H9 (cell line): Measurements from ENCODE around the gene CD300LD. TPM values are rescaled to one million over a fixed set of nuclear protein-coding genes. Genes with fewer than 3 reads are reported as not detected.
A peak's percentile ranks its signal among the peaks of the same experiment; 100 is the strongest.

ENCODE experiments used
- DNase-seq: peaks from one replicate; pipeline ENCODE4 v3.0.0-alpha.2; 2017
- H2AFZ ChIP-seq: one replicate; pipeline ENCODE4 v1.6.1; 2013; ENCODE audit warnings: mild to moderate bottlenecking, low read length, control low read depth, moderate library complexity
- H2AK5ac ChIP-seq: 2 replicates; pipeline ENCODE4 v1.6.1; 2013; ENCODE audit warnings: low read length, control low read depth, mixed read lengths; ENCODE audit not compliant: insufficient read length
- H2BK120ac ChIP-seq: one replicate; pipeline ENCODE4 v1.6.1; 2013; ENCODE audit warnings: low read depth, mild to moderate bottlenecking, low read length, control low read depth, inconsistent platforms; ENCODE audit not compliant: poor library complexity, severe bottlenecking
- H2BK12ac ChIP-seq: 2 replicates; pipeline ENCODE4 v1.6.1; 2013; ENCODE audit warnings: low read length, control low read depth, mixed read lengths, low read depth; ENCODE audit not compliant: insufficient read length
- H2BK15ac ChIP-seq: 2 replicates; pipeline ENCODE4 v1.6.1; 2013; ENCODE audit warnings: low read depth, low read length, control low read depth
- H2BK20ac ChIP-seq: one replicate; pipeline ENCODE4 v1.6.1; 2013; ENCODE audit warnings: low read depth, mild to moderate bottlenecking, low read length, control low read depth, inconsistent platforms; ENCODE audit not compliant: poor library complexity, severe bottlenecking
- H2BK5ac ChIP-seq: 2 replicates; pipeline ENCODE4 v1.6.1; 2013; ENCODE audit warnings: low read length, control low read depth, mixed read lengths; ENCODE audit not compliant: insufficient read length
- H3K14ac ChIP-seq: 2 replicates; pipeline ENCODE4 v1.6.1; 2013; ENCODE audit warnings: low read length, control low read depth; ENCODE audit not compliant: insufficient read depth
- H3K18ac ChIP-seq: 2 replicates; pipeline ENCODE4 v1.6.1; 2013; ENCODE audit warnings: low read depth, mild to moderate bottlenecking, mixed read lengths, low read length, control low read depth; ENCODE audit not compliant: insufficient read length
- H3K23ac ChIP-seq: 2 replicates; pipeline ENCODE4 v1.6.1; 2013; ENCODE audit warnings: low read length, control low read depth, mixed read lengths, low read depth; ENCODE audit not compliant: insufficient read length
- H3K23me2 ChIP-seq: 2 replicates; pipeline ENCODE4 v1.6.1; 2013; ENCODE audit warnings: low read depth, mild to moderate bottlenecking, mixed read lengths, low read length, control low read depth; ENCODE audit not compliant: insufficient read length, poor library complexity, severe bottlenecking
- H3K27ac ChIP-seq: 2 replicates; pipeline ENCODE4 v1.5.1; 2013; ENCODE audit warnings: low read length, control low read depth, mixed read lengths, low read depth; ENCODE audit not compliant: insufficient read length
- H3K27me3 ChIP-seq: 2 replicates; pipeline ENCODE4 v1.6.1; 2013; ENCODE audit warnings: low read length, control low read depth, inconsistent platforms; ENCODE audit not compliant: insufficient read depth
- H3K4ac ChIP-seq: 2 replicates; pipeline ENCODE4 v1.6.1; 2013; ENCODE audit warnings: low read depth, mild to moderate bottlenecking, control low read depth, inconsistent platforms, low read length, moderate library complexity
- H3K4me1 ChIP-seq: 2 replicates; pipeline ENCODE4 v1.6.1; 2013; ENCODE audit warnings: low read length, control low read depth, inconsistent platforms; ENCODE audit not compliant: insufficient read depth
- H3K4me2 ChIP-seq: 2 replicates; pipeline ENCODE4 v1.6.1; 2013; ENCODE audit warnings: low read length, control low read depth, mixed read lengths; ENCODE audit not compliant: insufficient read length, insufficient read depth
- H3K56ac ChIP-seq: 2 replicates; pipeline ENCODE4 v1.6.1; 2013; ENCODE audit warnings: low read depth, mild to moderate bottlenecking, mixed read lengths, low read length, control low read depth; ENCODE audit not compliant: insufficient read length
- H3K79me1 ChIP-seq: 2 replicates; pipeline ENCODE4 v1.6.1; 2013; ENCODE audit warnings: low read depth, mild to moderate bottlenecking, moderate library complexity, low read length, control low read depth, inconsistent platforms; ENCODE audit not compliant: insufficient read depth, poor library complexity, severe bottlenecking
- H3K79me2 ChIP-seq: 2 replicates; pipeline ENCODE4 v1.6.1; 2013; ENCODE audit warnings: low read length, control low read depth, inconsistent platforms; ENCODE audit not compliant: insufficient read depth
- H3K9ac ChIP-seq: 2 replicates; pipeline ENCODE4 v1.6.1; 2013; ENCODE audit warnings: low read length, control low read depth, mixed read lengths; ENCODE audit not compliant: insufficient read length; ENCODE audit errors: extremely low read depth
- H3K9me3 ChIP-seq: one replicate; pipeline ENCODE4 v1.6.1; 2013; ENCODE audit warnings: low read depth, low read length, inconsistent platforms; ENCODE audit not compliant: control insufficient read depth
- H3T11ph ChIP-seq: one replicate; pipeline ENCODE4 v1.6.1; 2013; ENCODE audit warnings: mild to moderate bottlenecking, low read length, control low read depth, inconsistent platforms
- H4K20me1 ChIP-seq: one replicate; pipeline ENCODE4 v1.6.1; 2013; ENCODE audit not compliant: control insufficient read depth, insufficient read length, insufficient read depth
- H4K5ac ChIP-seq: 2 replicates; pipeline ENCODE4 v1.6.1; 2013; ENCODE audit warnings: low read depth, mild to moderate bottlenecking, mixed read lengths, low read length, control low read depth; ENCODE audit not compliant: insufficient read length
- H4K8ac ChIP-seq: replicated peaks from 2 replicates; pipeline ENCODE4 v1.6.1; 2013; ENCODE audit warnings: low read length, control low read depth, mixed read lengths, low read depth; ENCODE audit not compliant: insufficient read length
- H4K91ac ChIP-seq: 2 replicates; pipeline ENCODE4 v1.6.1; 2013; ENCODE audit warnings: low read depth, mild to moderate bottlenecking, moderate library complexity, mixed read lengths, low read length, control low read depth; ENCODE audit not compliant: insufficient read length
- H3K27ac Mint-ChIP-seq, 3 experiments: 2 replicates in 2 of 3; 3 replicates in 1 of 3; pipeline ENCODE4 v1.8.0; 2020 to 2021; ENCODE audit warnings: mixed read lengths in 3 of 3, mild to moderate bottlenecking in 1 of 3, moderate library complexity in 1 of 3
- H3K27me3 Mint-ChIP-seq: 2 replicates; pipeline ENCODE4 v1.8.0; 2021; ENCODE audit warnings: low read depth, mild to moderate bottlenecking, moderate library complexity, mixed read lengths
- H3K36me3 Mint-ChIP-seq, 3 experiments: 2 replicates in 2 of 3; 3 replicates in 1 of 3; pipeline ENCODE4 v1.8.0; 2020 to 2021; ENCODE audit warnings: low read depth in 3 of 3, mixed read lengths in 3 of 3; ENCODE audit not compliant: insufficient read depth in 1 of 3
- H3K4me1 Mint-ChIP-seq, 2 experiments: 2 replicates each; pipeline ENCODE4 v1.8.0; 2020; ENCODE audit warnings: mixed read lengths in 2 of 2
- H3K4me3 Mint-ChIP-seq, 2 experiments: 2 replicates in 1 of 2; 3 replicates in 1 of 2; pipeline ENCODE4 v1.8.0; 2020 to 2021; ENCODE audit warnings: mild to moderate bottlenecking in 2 of 2, mixed read lengths in 2 of 2, moderate library complexity in 1 of 2
- H3K9me3 Mint-ChIP-seq, 2 experiments: 2 replicates in 1 of 2; 3 replicates in 1 of 2; pipeline ENCODE4 v1.8.0; 2020; ENCODE audit warnings: mild to moderate bottlenecking in 2 of 2, mixed read lengths in 2 of 2, moderate library complexity in 1 of 2
- WGBS: extraction: QIAGEN DNeasy Blood & Tissue Kit; methylation state at CpG from one replicate; pipeline ENCODE4 v1.1.7; 2013; ENCODE audit warnings: missing lambda C conversion rate, low lambda C conversion rate, mixed read lengths; ENCODE audit not compliant: insufficient read length; ENCODE audit errors: extremely low coverage; 5-methylcytosine and 5-hydroxymethylcytosine counted together
- total RNA-seq: library from RNA; stranded (reverse); gene quantifications from 2 replicates; pipeline ENCODE4 v1.2.1, GENCODE V29; 2021
- TF ChIP-seq, protein P1 (sequence below): fragments of 200-600 bp; sonication (generic); conservative IDR thresholded peaks from 3 replicates; pipeline ENCODE4 v1.8.0; 2021; ENCODE audit warnings: antibody characterized with exemption, mild to moderate bottlenecking

The CD300LD gene
- total RNA-seq, 1 experiment from 2014 or later: not detected

DNA sequence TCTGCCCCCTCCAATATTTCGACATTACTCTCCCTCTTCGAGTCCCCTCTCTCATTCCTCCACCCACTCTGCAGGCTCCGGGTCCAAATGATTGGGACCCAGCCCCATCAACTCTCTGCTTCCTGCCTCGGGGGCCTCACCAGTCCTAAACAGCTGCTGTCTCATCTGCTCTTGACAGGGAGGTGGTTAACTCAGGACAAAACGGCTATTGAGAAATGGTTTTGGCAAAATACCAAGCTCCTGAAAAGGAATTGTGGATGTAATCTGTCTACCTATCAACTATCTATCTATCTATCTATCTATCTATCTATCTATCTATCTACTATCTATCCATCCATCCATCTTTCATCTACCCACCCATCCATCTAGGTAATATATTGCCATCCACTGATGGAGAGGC lies 27.0 kb downstream of the CD300LD start:
- Histone ChIP-seq H3T11ph (no peak overlapping the region), H3K4me2 (no peak overlapping the region), H3K14ac (no peak overlapping the region), H3K79me2 (no peaks in the 10 kb centered on the region), H3K27ac (no peak overlapping the region), H3K9me3 (no peaks in the 10 kb centered on the region), H2BK120ac (no peak overlapping the region), H3K27me3 (no peaks in the 10 kb centered on the region), H3K4me1 (peaks cover 2% of the 10 kb centered on the region; the same call in 1 of the 2 replicates), H2BK12ac (no peak overlapping the region), H3K56ac (no peak overlapping the region), H4K5ac (no peak overlapping the region), H2BK5ac (no peak overlapping the region), H3K9ac (no peak overlapping the region), H3K23me2 (no peaks in the 10 kb centered on the region), H2BK20ac (no peak overlapping the region), H2AK5ac (no peak overlapping the region), H3K23ac (no peak overlapping the region), H2AFZ (no peak overlapping the region), H2BK15ac (no peak overlapping the region), H3K18ac (no peak overlapping the region), H3K79me1 (no peaks in the 10 kb centered on the region), H4K8ac (no peak overlapping the region), H4K91ac (no peak overlapping the region), H3K4ac (no peak overlapping the region), H4K20me1 (no peaks in the 10 kb centered on the region)
- H3K27ac Mint-ChIP-seq: peak overlapping the region in 1 of 3 experiments; percentile 59; a peak in 2 of 7 replicates
- H3K27me3 Mint-ChIP-seq: peaks cover 38% of the 10 kb centered on the region
- H3K9me3 Mint-ChIP-seq: peaks cover 0 to 8% of the 10 kb centered on the region in 2 experiments; a peak in 2 of 5 replicates
- H3K4me3 Mint-ChIP-seq: no peak overlapping the region
- no CpG with 5 or more reads among the region's 5 CpGs for WGBS
- DNase-seq: no peak
- TF ChIP-seq, protein P1, sequence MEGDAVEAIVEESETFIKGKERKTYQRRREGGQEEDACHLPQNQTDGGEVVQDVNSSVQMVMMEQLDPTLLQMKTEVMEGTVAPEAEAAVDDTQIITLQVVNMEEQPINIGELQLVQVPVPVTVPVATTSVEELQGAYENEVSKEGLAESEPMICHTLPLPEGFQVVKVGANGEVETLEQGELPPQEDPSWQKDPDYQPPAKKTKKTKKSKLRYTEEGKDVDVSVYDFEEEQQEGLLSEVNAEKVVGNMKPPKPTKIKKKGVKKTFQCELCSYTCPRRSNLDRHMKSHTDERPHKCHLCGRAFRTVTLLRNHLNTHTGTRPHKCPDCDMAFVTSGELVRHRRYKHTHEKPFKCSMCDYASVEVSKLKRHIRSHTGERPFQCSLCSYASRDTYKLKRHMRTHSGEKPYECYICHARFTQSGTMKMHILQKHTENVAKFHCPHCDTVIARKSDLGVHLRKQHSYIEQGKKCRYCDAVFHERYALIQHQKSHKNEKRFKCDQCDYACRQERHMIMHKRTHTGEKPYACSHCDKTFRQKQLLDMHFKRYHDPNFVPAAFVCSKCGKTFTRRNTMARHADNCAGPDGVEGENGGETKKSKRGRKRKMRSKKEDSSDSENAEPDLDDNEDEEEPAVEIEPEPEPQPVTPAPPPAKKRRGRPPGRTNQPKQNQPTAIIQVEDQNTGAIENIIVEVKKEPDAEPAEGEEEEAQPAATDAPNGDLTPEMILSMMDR: no peak
- no peaks in the 10 kb centered on the region; a peak in 2 of 7 replicates for H3K36me3 Mint-ChIP-seq
- peaks cover 4 to 9% of the 10 kb centered on the region in 2 experiments for H3K4me1 Mint-ChIP-seq
